Stimulated activated CD8-positive, alpha-beta memory T cell treated with anti-CD3 and anti-CD28 coated beads, Interleukin-15, amount 100 ng/mL, for 4 hours (primary cell): Measurements from ENCODE around the gene PTH2R.
"Not testable (repeated sequence)": the region's sequence is repeated elsewhere in the genome, so short reads cannot be mapped to it uniquely, and the experiment has no call there.

Experiments used
- DNase-seq, 2 donors: peaks; one replicate each; pipeline ENCODE4 v3.0.0-alpha.2; 2020; ENCODE audit warnings: low read depth in 2 of 2

The PTH2R gene

GRCh38 chr2:208406474-208407451 lies at the start of gene PTH2R:
TSS of gene PTH2R (plus strand) at chr2:208406792. CDS start at chr2:208407044, 252 bp downstream.
- no peak for DNase-seq

GRCh38 chr2:208356846-208357574 lies 49.6 kb upstream of the PTH2R start:
- no peak for DNase-seq

- DNase-seq: no peak
These were observed 47.6 kb upstream of the PTH2R start for GRCh38 chr2:208358758-208359631.

- no peak for DNase-seq
These were observed 47.0 kb upstream of the PTH2R start for GRCh38 chr2:208359632-208359986.

GRCh38 chr2:208360259-208361076 lies 46.1 kb upstream of the PTH2R start:
- DNase-seq: no peak

- no peak for DNase-seq
These were observed 45.5 kb upstream of the PTH2R start for GRCh38 chr2:208361077-208361441.

GRCh38 chr2:208363485-208363884 lies 43.1 kb upstream of the PTH2R start:
- no peak for DNase-seq

GRCh38 chr2:208366215-208367127 lies 40.1 kb upstream of the PTH2R start:
- DNase-seq: no peak

GRCh38 chr2:208369091-208369490 lies 37.5 kb upstream of the PTH2R start:
- DNase-seq: no peak

GRCh38 chr2:208370881-208371633 lies 35.5 kb upstream of the PTH2R start:
- no peak for DNase-seq

- DNase-seq: no peak
These were observed 35.0 kb upstream of the PTH2R start for GRCh38 chr2:208371634-208371935.

- DNase-seq: no peak
These were observed 33.0 kb upstream of the PTH2R start for GRCh38 chr2:208373460-208374089.

- no peak for DNase-seq
These were observed 31.0 kb upstream of the PTH2R start for GRCh38 chr2:208375491-208376068.

GRCh38 chr2:208377344-208377860 lies 29.2 kb upstream of the PTH2R start:
- DNase-seq: not testable (repeated sequence)

GRCh38 chr2:208379192-208379591 lies 27.4 kb upstream of the PTH2R start:
- no peak for DNase-seq

- no peak for DNase-seq
These were observed 22.0 kb upstream of the PTH2R start for GRCh38 chr2:208384637-208385036.

GRCh38 chr2:208386541-208386940 lies 20.1 kb upstream of the PTH2R start:
- DNase-seq: no peak

GRCh38 chr2:208389940-208390339 lies 16.7 kb upstream of the PTH2R start:
- DNase-seq: no peak
